Measurements from ENCODE around the gene EIF4EBP2. TPM values are rescaled to one million over a fixed set of nuclear protein-coding genes. Genes with fewer than 3 reads are reported as not detected.

Gene EIF4EBP2
- total RNA-seq, 1 donor = 46.0 TPM

DNA sequence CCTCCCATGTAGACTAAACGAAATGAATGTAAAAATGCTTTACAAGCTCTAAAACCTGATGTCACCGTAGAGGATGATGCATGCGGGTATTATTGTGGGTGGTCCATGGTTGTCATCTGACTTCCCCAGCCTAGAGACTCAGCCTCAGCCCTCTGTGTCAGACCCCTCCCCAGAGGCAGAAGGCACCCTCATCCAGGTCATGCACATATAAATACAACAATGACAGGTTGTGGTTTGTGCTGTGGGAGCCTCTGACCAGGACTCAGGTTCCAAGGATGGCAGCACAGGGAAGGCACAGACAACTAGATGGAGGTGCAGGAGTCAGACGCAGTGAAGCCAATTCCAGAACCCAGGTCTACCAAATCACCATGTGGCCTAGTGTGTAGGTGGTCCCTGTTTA lies 40.8 kb downstream of the EIF4EBP2 start:
- H3K27me3 ChIP-seq (ENCODE audit: insufficient read depth, low read length) = peaks cover 36% of the 10 kb centered on the region
- no peaks in the 10 kb centered on the region for H4K20me1 ChIP-seq (ENCODE audit: insufficient read depth, low read length)
- TF ChIP-seq, protein P1, sequence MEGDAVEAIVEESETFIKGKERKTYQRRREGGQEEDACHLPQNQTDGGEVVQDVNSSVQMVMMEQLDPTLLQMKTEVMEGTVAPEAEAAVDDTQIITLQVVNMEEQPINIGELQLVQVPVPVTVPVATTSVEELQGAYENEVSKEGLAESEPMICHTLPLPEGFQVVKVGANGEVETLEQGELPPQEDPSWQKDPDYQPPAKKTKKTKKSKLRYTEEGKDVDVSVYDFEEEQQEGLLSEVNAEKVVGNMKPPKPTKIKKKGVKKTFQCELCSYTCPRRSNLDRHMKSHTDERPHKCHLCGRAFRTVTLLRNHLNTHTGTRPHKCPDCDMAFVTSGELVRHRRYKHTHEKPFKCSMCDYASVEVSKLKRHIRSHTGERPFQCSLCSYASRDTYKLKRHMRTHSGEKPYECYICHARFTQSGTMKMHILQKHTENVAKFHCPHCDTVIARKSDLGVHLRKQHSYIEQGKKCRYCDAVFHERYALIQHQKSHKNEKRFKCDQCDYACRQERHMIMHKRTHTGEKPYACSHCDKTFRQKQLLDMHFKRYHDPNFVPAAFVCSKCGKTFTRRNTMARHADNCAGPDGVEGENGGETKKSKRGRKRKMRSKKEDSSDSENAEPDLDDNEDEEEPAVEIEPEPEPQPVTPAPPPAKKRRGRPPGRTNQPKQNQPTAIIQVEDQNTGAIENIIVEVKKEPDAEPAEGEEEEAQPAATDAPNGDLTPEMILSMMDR (IDR thresholded peaks at IDR 0.05; ENCODE audit: extremely low read depth, low read depth, low read length) = no peak
- peaks cover 3% of the 10 kb centered on the region for H3K4me1 ChIP-seq (ENCODE audit: insufficient read depth, low read length)
- H3K79me2 ChIP-seq (ENCODE audit: insufficient read depth, low read length) = no peaks in the 10 kb centered on the region
- no peak overlapping the region for H3K4me2 ChIP-seq (ENCODE audit: insufficient read depth, low read length)
- no peaks in the 10 kb centered on the region for H3K9me3 ChIP-seq (ENCODE audit: low read depth, low read length)
- no peak for DNase-seq (ENCODE audit: insufficient read length, low spot score, missing footprints)
- H3K27ac ChIP-seq (ENCODE audit: low read depth, low read length) = no peak overlapping the region
- no peaks in the 10 kb centered on the region for H3K36me3 ChIP-seq (ENCODE audit: insufficient read depth, low read length)
- H3K4me3 ChIP-seq (ENCODE audit: insufficient read depth, low read length) = no peak overlapping the region
- H2AFZ ChIP-seq (ENCODE audit: low read length) = no peak overlapping the region

DNA sequence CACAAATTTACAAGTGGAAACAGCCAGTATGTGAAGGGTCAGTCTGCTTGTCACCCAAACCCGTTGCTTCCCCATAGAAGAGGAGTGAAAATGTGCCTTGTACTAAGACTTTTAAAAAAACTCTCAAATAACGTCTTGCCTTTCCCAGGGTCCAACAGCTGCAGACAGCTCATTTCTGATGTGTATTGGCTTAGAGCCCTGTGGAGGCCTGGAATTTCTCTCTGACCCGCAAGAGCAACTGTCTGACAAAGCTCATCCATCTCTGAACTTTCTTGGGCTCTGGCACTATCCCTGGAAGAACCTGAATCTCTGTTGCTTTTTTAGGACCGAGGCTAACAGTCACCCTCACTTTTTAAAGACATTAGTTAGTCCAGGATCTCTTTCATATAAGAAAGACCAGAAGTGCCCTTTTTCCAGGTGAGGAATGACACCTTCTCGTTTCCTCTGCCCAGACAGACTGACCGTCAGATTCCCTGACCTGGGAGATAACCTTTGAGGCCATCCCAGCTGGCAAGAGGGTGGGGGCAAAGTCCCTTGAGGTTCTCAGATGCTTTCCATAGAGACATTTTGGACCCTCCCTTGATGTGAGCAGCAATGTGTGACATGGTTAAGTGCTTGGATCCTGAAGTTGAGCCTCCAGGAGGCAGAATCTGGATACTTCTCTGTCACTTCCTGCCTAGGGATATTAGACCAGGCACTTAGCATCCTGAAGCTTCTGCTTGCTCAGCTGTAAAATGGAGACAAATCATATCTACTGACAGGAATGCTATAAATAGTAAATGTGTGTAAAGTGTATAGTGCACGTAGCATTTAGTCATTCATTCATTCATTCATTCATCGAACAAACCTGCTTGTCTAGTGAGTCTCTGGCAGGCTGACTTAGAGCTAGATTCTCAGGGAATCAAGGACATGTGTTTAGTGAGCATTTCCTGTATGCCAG lies 42.0 kb downstream of the EIF4EBP2 start:
- no peak overlapping the region for H3K4me2 ChIP-seq (ENCODE audit: insufficient read depth, low read length)

DNA sequence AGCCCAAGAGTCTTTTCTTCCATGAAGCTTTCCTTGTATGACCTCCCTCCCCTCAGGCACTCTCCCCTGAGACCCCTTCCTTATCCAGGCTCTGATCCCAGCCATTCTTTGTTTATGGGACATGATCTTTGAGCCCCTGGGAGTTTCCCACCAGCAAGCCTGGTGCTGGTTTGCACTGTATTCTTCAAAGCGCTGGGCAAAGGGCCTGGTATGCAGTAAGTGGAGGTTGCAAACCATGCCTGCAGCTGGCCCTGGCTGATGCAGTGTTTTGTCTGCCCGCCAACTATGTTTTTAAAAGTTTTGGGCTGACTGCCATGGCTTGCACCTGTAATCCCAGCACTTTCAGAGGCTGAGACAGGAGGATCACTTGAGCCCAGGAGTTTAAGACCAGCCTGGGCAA lies 44.3 kb downstream of the EIF4EBP2 start:
- Histone ChIP-seq H2AFZ (ENCODE audit: low read length) (no peak overlapping the region), H3K4me1 (ENCODE audit: insufficient read depth, low read length) (peaks cover 3% of the 10 kb centered on the region), H3K27me3 (ENCODE audit: insufficient read depth, low read length) (peaks cover 1% of the 10 kb centered on the region), H3K27ac (ENCODE audit: low read depth, low read length) (no peak overlapping the region), H3K4me3 (ENCODE audit: insufficient read depth, low read length) (no peak overlapping the region), H3K9me3 (ENCODE audit: low read depth, low read length) (no peaks in the 10 kb centered on the region), H3K79me2 (ENCODE audit: insufficient read depth, low read length) (no peaks in the 10 kb centered on the region), H3K4me2 (ENCODE audit: insufficient read depth, low read length) (no peak overlapping the region), H4K20me1 (ENCODE audit: insufficient read depth, low read length) (no peaks in the 10 kb centered on the region), H3K36me3 (ENCODE audit: insufficient read depth, low read length) (no peaks in the 10 kb centered on the region)
- no peak for DNase-seq (ENCODE audit: insufficient read length, low spot score, missing footprints)
- TF ChIP-seq, protein P1 (IDR thresholded peaks at IDR 0.05; ENCODE audit: extremely low read depth, low read depth, low read length) = no peak

More for the DNA sequence above, 42.0 kb downstream of the EIF4EBP2 start:
- H3K27ac ChIP-seq (ENCODE audit: low read depth, low read length) = no peak overlapping the region
- H4K20me1 ChIP-seq (ENCODE audit: insufficient read depth, low read length) = no peaks in the 10 kb centered on the region
- no peak overlapping the region for H3K4me3 ChIP-seq (ENCODE audit: insufficient read depth, low read length)
- peaks cover 3% of the 10 kb centered on the region for H3K4me1 ChIP-seq (ENCODE audit: insufficient read depth, low read length)
- H3K27me3 ChIP-seq (ENCODE audit: insufficient read depth, low read length) = peaks cover 24% of the 10 kb centered on the region
- TF ChIP-seq, protein P1 (IDR thresholded peaks at IDR 0.05; ENCODE audit: extremely low read depth, low read depth, low read length) = no peak
- peak; percentile 87 for DNase-seq (ENCODE audit: insufficient read length, low spot score, missing footprints)
- H3K36me3 ChIP-seq (ENCODE audit: insufficient read depth, low read length) = no peaks in the 10 kb centered on the region
- H3K9me3 ChIP-seq (ENCODE audit: low read depth, low read length) = no peaks in the 10 kb centered on the region
- no peaks in the 10 kb centered on the region for H3K79me2 ChIP-seq (ENCODE audit: insufficient read depth, low read length)
- no peak overlapping the region for H2AFZ ChIP-seq (ENCODE audit: low read length)

DNA sequence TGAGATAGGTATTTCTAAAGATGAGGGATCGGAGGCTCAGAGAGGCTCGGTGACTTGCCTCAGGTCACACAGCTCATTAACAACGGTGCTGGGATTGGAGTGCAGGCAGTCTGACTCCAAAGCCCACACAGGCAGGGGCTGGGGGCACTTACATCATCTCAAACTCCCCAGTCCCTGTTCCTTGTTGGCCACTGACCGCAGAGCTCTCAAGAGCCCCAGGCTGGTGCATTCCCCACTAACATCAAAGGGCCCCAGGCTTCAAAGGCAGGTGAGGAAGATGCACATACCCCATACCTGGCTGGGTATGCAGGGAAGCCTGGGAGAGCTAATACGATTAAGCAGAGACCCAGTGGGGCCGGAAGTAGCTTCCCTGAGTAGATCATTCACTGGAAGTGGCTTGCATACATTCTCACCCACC lies 51.3 kb downstream of the EIF4EBP2 start:
- Histone ChIP-seq H3K27ac (ENCODE audit: low read depth, low read length) (no peak overlapping the region), H3K4me2 (ENCODE audit: insufficient read depth, low read length) (no peak overlapping the region), H3K79me2 (ENCODE audit: insufficient read depth, low read length) (no peaks in the 10 kb centered on the region), H2AFZ (ENCODE audit: low read length) (no peak overlapping the region), H3K4me1 (ENCODE audit: insufficient read depth, low read length) (peaks cover 7% of the 10 kb centered on the region), H3K4me3 (ENCODE audit: insufficient read depth, low read length) (no peak overlapping the region), H4K20me1 (ENCODE audit: insufficient read depth, low read length) (no peaks in the 10 kb centered on the region), H3K36me3 (ENCODE audit: insufficient read depth, low read length) (no peaks in the 10 kb centered on the region), H3K9me3 (ENCODE audit: low read depth, low read length) (no peaks in the 10 kb centered on the region), H3K27me3 (ENCODE audit: insufficient read depth, low read length) (peaks cover 8% of the 10 kb centered on the region)
- TF ChIP-seq, protein P1 (IDR thresholded peaks at IDR 0.05; ENCODE audit: extremely low read depth, low read depth, low read length) = no peak
- DNase-seq (ENCODE audit: insufficient read length, low spot score, missing footprints) = no peak

All from osteoblast (primary cell).